Liver (tissue), 3 donors: ENCODE measurements around the gene SYTL3.

ENCODE experiments used
- CTCF ChIP-seq: fragments of 150-350 bp; IDR thresholded peaks from 2 replicates; pipeline ENCODE4 v1.5.1; 2017; ENCODE audit warnings: improper control_type of control experiment, low read depth, low read length; ENCODE audit not compliant: missing input control
- FOXA1 ChIP-seq: IDR thresholded peaks from 2 replicates; pipeline ENCODE4 v1.6.1; 2016; ENCODE audit warnings: antibody characterized with exemption
- GABPA ChIP-seq, 2 donors: IDR thresholded peaks in 1 of 2; conservative IDR thresholded peaks in 1 of 2; 2 replicates each; pipeline ENCODE4 v1.6.1; 2016; ENCODE audit warnings: antibody characterized with exemption in 2 of 2, mild to moderate bottlenecking in 1 of 2, moderate library complexity in 1 of 2
- HNF4A ChIP-seq, 2 donors: conservative IDR thresholded peaks; 2 replicates each; pipeline ENCODE4 v1.6.1; 2016; ENCODE audit warnings: antibody characterized with exemption in 2 of 2, mild to moderate bottlenecking in 2 of 2
- HNF4G ChIP-seq: IDR thresholded peaks from 2 replicates; pipeline ENCODE4 v1.6.1; 2016; ENCODE audit warnings: antibody characterized with exemption
- MAX ChIP-seq: IDR thresholded peaks from 2 replicates; pipeline ENCODE4 v1.6.1; 2016; ENCODE audit warnings: antibody characterized with exemption
- NR2F2 ChIP-seq: IDR thresholded peaks from 2 replicates; pipeline ENCODE4 v1.6.1; 2016; ENCODE audit warnings: antibody characterized with exemption
- RAD21 ChIP-seq, 2 donors: IDR thresholded peaks; 2 replicates each; pipeline ENCODE4 v1.6.1; 2016; ENCODE audit warnings: antibody characterized with exemption in 2 of 2, mild to moderate bottlenecking in 2 of 2
- TAF1 ChIP-seq: conservative IDR thresholded peaks from 2 replicates; pipeline ENCODE4 v1.6.1; 2016; ENCODE audit warnings: antibody characterized with exemption, mild to moderate bottlenecking
- YY1 ChIP-seq: IDR thresholded peaks from 2 replicates; pipeline ENCODE4 v1.6.1; 2016; ENCODE audit warnings: antibody characterized with exemption, mild to moderate bottlenecking
- TF ChIP-seq, protein P1 (sequence below): IDR thresholded peaks from 2 replicates; pipeline ENCODE4 v1.6.1; 2016; ENCODE audit warnings: antibody characterized with exemption
- TF ChIP-seq, protein P2 (sequence below): IDR thresholded peaks from 2 replicates; pipeline ENCODE4 v1.6.1; 2016; ENCODE audit warnings: antibody characterized with exemption, mild to moderate bottlenecking
- donor health status: healthy.
- donor health status: healthy.

DNA sequence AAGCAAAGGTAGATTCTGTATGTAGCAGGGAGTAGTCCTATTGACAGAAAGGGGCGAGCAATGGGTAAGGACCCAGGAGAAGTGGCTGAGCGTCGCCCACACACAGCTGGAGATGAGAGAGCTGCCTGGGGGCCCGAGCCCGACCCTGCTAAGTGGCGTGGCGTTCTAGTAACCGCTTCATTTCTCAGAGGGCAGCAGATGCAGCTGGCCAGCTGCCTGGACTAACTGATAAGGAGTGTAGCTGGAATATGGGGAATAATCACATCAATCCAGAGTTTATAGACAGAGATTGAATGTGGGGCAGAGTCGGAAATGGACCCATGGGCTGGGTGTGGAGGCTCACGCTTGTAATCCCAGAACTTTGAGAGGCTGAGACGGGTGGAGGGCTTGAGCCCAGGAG is 104.9 kb downstream of the SYTL3 start:
- no peak for TF ChIP-seq CTCF
- no peak for TF ChIP-seq GABPA (IDR thresholded peaks at IDR 0.05 in 1 of 2, conservative IDR thresholded peaks at IDR 0.05 in 1 of 2)
- TF ChIP-seq, protein P1, sequence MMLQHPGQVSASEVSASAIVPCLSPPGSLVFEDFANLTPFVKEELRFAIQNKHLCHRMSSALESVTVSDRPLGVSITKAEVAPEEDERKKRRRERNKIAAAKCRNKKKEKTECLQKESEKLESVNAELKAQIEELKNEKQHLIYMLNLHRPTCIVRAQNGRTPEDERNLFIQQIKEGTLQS: no peak
- TF ChIP-seq RAD21 (IDR thresholded peaks at IDR 0.05): no peak
- TF ChIP-seq, protein P2, sequence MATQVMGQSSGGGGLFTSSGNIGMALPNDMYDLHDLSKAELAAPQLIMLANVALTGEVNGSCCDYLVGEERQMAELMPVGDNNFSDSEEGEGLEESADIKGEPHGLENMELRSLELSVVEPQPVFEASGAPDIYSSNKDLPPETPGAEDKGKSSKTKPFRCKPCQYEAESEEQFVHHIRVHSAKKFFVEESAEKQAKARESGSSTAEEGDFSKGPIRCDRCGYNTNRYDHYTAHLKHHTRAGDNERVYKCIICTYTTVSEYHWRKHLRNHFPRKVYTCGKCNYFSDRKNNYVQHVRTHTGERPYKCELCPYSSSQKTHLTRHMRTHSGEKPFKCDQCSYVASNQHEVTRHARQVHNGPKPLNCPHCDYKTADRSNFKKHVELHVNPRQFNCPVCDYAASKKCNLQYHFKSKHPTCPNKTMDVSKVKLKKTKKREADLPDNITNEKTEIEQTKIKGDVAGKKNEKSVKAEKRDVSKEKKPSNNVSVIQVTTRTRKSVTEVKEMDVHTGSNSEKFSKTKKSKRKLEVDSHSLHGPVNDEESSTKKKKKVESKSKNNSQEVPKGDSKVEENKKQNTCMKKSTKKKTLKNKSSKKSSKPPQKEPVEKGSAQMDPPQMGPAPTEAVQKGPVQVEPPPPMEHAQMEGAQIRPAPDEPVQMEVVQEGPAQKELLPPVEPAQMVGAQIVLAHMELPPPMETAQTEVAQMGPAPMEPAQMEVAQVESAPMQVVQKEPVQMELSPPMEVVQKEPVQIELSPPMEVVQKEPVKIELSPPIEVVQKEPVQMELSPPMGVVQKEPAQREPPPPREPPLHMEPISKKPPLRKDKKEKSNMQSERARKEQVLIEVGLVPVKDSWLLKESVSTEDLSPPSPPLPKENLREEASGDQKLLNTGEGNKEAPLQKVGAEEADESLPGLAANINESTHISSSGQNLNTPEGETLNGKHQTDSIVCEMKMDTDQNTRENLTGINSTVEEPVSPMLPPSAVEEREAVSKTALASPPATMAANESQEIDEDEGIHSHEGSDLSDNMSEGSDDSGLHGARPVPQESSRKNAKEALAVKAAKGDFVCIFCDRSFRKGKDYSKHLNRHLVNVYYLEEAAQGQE: no peak
- no peak for TF ChIP-seq HNF4G
- TF ChIP-seq TAF1: no peak
- no peak for TF ChIP-seq NR2F2
- no peak for TF ChIP-seq HNF4A (conservative IDR thresholded peaks at IDR 0.05)
- TF ChIP-seq FOXA1: no peak
- no peak for TF ChIP-seq MAX
- TF ChIP-seq YY1: no peak
